Ectodermal cell (in vitro differentiated cells): ENCODE measurements around the gene INTS6L.
"Not testable (repeated sequence)": the region's sequence is repeated elsewhere in the genome, so short reads cannot be mapped to it uniquely, and the experiment has no call there.

ENCODE experiments used
- H3K27ac ChIP-seq: 2 replicates; pipeline ENCODE4 v1.7.0; 2013; ENCODE audit warnings: mild to moderate bottlenecking, low read depth, low read length; ENCODE audit not compliant: insufficient read depth, poor library complexity, severe bottlenecking
- H3K27me3 ChIP-seq: 2 replicates; pipeline ENCODE4 v1.7.0; 2013; ENCODE audit warnings: mild to moderate bottlenecking, low read length; ENCODE audit not compliant: insufficient read depth, control insufficient read depth, poor library complexity, severe bottlenecking
- H3K36me3 ChIP-seq: one replicate; pipeline ENCODE4 v1.7.0; 2013; ENCODE audit warnings: low read length; ENCODE audit not compliant: control insufficient read depth, insufficient read depth
- H3K4me1 ChIP-seq: one replicate; pipeline ENCODE4 v1.7.0; 2013; ENCODE audit warnings: low read length; ENCODE audit not compliant: control insufficient read depth, insufficient read depth
- H3K4me3 ChIP-seq: 2 replicates; pipeline ENCODE4 v1.7.0; 2013; ENCODE audit warnings: low read depth, low read length, control low read depth; ENCODE audit not compliant: insufficient read depth
- H3K9me3 ChIP-seq: 2 replicates; pipeline ENCODE4 v1.7.0; 2013; ENCODE audit warnings: mild to moderate bottlenecking, low read length, moderate library complexity; ENCODE audit not compliant: control insufficient read depth
- WGBS, 2 experiments: methylation state at CpG; one replicate each; pipeline ENCODE4 v1.1.7; 2013; ENCODE audit warnings: missing lambda C conversion rate in 2 of 2; 5-methylcytosine and 5-hydroxymethylcytosine counted together

Gene INTS6L

GRCh38 chrX:135544338-135544948 is 24.0 kb downstream of the INTS6L start:
- 82 to 93% methylated on average over 4 to 5 of the region's 5 CpGs for WGBS, 2 experiments
- Histone ChIP-seq H3K27ac (no peak overlapping the region), H3K27me3 (no peaks in the 10 kb centered on the region), H3K4me1 (no peaks in the 10 kb centered on the region), H3K9me3 (no peaks in the 10 kb centered on the region), H3K4me3 (no peak overlapping the region), H3K36me3 (no peaks in the 10 kb centered on the region)

GRCh38 chrX:135547767-135548166 is 27.3 kb downstream of the INTS6L start:
- Histone ChIP-seq H3K4me3 (no peak overlapping the region), H3K36me3 (no peaks in the 10 kb centered on the region), H3K27me3 (no peaks in the 10 kb centered on the region), H3K4me1 (no peaks in the 10 kb centered on the region), H3K9me3 (no peaks in the 10 kb centered on the region), H3K27ac (no peak overlapping the region)
- WGBS, 2 experiments: 73 to 89% methylated on average over 2 to 4 of the region's 4 CpGs

DNA sequence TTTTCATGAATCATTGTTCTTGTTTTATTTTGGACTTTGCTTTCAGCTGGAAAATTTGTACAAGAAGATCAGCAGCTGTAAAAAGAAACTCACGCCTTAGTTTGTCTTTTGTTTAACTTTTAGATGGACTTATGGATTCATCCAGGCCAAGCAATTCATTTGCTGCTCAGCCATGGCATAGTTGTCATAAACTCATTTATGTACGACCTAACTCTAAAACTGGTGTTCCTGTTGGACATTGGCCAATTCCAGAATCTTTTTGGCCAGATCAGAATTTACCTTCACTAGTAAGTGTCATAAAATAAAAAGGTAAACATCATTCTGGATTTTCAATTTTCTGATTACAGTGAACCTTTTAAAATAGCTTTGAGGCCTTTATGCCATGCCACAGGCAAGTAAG is 29.1 kb downstream of the INTS6L start:
- H3K4me3 ChIP-seq: no peak overlapping the region
- H3K4me1 ChIP-seq: no peaks in the 10 kb centered on the region
- WGBS, 2 experiments: 94 to 97% methylated on average over 2 of the region's 2 CpGs
- no peaks in the 10 kb centered on the region for H3K27me3 ChIP-seq
- H3K27ac ChIP-seq: no peak overlapping the region
- H3K9me3 ChIP-seq: no peaks in the 10 kb centered on the region
- no peaks in the 10 kb centered on the region for H3K36me3 ChIP-seq

- H3K4me3 ChIP-seq: no peak overlapping the region
- no peaks in the 10 kb centered on the region for H3K4me1 ChIP-seq
- WGBS, 2 experiments: 100% methylated on average over 2 of the region's 3 CpGs
- H3K36me3 ChIP-seq: no peaks in the 10 kb centered on the region
- no peak overlapping the region for H3K27ac ChIP-seq
- H3K27me3 ChIP-seq: no peaks in the 10 kb centered on the region
- no peaks in the 10 kb centered on the region for H3K9me3 ChIP-seq
Observed at GRCh38 chrX:135556055-135556454, 35.6 kb downstream of the INTS6L start.

DNA sequence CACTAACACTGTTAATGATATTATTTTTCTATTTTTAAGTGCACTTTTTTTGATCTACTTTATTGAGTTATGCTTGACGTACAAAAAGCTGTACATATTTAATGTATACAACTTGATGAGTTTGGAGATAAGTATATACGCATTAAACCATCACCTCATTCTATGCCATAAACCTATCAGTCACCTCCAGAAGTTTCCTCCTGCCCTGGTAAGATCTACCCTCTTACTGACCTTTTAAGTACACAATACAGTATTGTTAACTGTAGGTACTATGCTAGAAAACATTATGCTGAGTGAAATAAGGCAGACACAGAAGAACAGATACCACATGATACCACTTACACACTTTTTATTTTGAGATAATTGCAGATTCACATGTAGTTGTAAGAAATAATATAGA is 36.9 kb downstream of the INTS6L start:
- WGBS, 2 experiments: no CpG with 5 or more reads among the region's 2 CpGs
- Histone ChIP-seq H3K9me3 (no peaks in the 10 kb centered on the region), H3K27ac (no peak overlapping the region), H3K4me3 (no peak overlapping the region), H3K36me3 (no peaks in the 10 kb centered on the region), H3K4me1 (no peaks in the 10 kb centered on the region), H3K27me3 (no peaks in the 10 kb centered on the region)

DNA sequence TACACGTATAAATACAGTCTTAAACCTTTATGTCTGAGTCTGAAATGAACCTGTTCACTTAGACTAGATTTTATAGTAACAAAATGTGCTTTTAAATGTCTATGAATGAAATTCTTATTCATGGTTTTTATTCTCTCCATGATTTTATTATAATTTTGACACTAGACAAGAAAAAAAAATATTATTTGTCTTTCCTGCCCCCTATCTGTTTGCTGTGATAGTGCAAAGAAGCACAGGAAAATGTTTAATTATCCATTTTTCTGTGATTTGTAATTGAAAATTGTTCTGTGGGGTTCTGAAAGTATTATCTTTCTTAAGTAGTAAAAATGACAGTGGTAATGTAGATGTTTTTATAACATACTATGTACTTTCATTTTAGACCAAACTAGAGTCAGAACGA is 52.0 kb downstream of the INTS6L start:
- WGBS, 2 experiments: 88% methylated on average over 1 of the region's 2 CpGs; no CpG with 5 or more reads in 1 of the 2 experiments
- no peak overlapping the region for H3K27ac ChIP-seq

DNA sequence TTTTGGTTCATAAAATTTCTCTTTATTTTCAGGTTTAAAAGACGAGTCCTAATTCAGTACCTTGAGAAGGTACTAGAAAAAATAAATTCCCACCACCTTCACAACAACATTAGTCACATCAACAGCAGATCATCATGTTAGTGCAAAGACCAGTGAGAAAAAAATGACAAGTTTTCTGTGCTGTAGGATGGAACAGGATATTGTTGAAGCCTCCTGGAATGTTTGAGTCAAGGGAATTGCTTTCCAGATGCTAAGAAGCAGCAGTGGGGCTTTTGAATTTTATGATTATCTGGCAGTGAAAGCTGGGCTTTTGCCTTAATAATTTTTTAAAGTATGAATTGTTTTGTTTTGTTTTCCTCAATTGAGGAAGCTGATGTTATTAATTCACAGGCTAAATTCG is 61.0 kb downstream of the INTS6L start:
- H3K4me1 ChIP-seq: no peaks in the 10 kb centered on the region
- WGBS, 2 experiments: 87 to 100% methylated on average over 1 to 2 of the region's 2 CpGs
- no peak overlapping the region for H3K4me3 ChIP-seq
- no peaks in the 10 kb centered on the region for H3K27me3 ChIP-seq
- no peaks in the 10 kb centered on the region for H3K9me3 ChIP-seq
- H3K27ac ChIP-seq: no peak overlapping the region
- no peaks in the 10 kb centered on the region for H3K36me3 ChIP-seq

More for the DNA sequence above, 52.0 kb downstream of the INTS6L start:
- Histone ChIP-seq H3K27me3 (no peaks in the 10 kb centered on the region), H3K9me3 (no peaks in the 10 kb centered on the region), H3K36me3 (no peaks in the 10 kb centered on the region), H3K4me1 (no peaks in the 10 kb centered on the region), H3K4me3 (no peak overlapping the region)

GRCh38 chrX:135585153-135585552 is 64.7 kb downstream of the INTS6L start:
- 81 to 82% methylated on average over 5 to 6 of the region's 6 CpGs for WGBS, 2 experiments
- no peaks in the 10 kb centered on the region for H3K4me1 ChIP-seq

DNA sequence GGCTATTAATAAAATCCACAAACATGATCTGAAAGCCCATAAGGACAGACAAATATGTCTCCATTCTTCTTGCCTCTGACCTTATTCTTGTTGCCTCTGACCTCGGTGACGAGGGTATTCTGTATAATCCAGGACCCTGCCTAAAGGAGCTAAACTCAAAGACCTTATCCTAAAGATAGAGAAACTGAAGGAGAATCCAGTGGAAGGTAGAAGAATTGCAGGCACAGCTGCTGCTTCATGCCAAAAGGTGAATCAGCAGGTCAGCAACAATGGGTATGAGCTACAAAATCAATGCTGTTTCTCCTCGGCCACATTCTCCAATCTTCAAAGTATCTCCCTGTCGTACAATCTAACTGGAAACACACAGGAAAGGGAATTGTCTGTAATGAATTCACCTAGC is 71.4 kb downstream of the INTS6L start:
- H3K4me3 ChIP-seq: no peak overlapping the region
- WGBS, 2 experiments: 79 to 94% methylated on average over 4 of the region's 4 CpGs
- H3K27me3 ChIP-seq: no peaks in the 10 kb centered on the region
- no peaks in the 10 kb centered on the region for H3K4me1 ChIP-seq
- no peak overlapping the region for H3K27ac ChIP-seq
- H3K9me3 ChIP-seq: no peaks in the 10 kb centered on the region
- H3K36me3 ChIP-seq: no peaks in the 10 kb centered on the region

More at GRCh38 chrX:135585153-135585552, 64.7 kb downstream of the INTS6L start:
- no peak overlapping the region for H3K4me3 ChIP-seq
- no peak overlapping the region for H3K27ac ChIP-seq
- H3K27me3 ChIP-seq: no peaks in the 10 kb centered on the region
- no peaks in the 10 kb centered on the region for H3K9me3 ChIP-seq
- H3K36me3 ChIP-seq: no peaks in the 10 kb centered on the region

DNA sequence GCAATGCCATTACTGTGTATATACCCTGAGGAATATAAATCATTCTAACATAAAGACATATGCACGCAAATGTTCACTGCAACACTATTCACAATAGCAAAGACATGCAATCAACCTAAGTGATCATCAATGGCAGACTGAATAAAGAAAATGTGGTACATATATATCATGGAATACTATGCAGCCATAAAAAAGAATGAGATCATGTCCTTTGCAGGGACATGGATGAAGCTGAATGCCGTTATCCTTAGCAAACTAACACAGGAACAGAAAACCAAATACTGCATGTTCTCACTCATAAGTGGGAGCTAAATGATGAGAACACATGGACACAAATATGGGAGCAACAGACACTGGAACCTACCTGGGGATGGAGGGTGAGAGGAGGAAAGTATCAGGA is 73.6 kb downstream of the INTS6L start:
- H3K9me3 ChIP-seq, H3K27me3 ChIP-seq, H3K27ac ChIP-seq, H3K36me3 ChIP-seq, H3K4me3 ChIP-seq, H3K4me1 ChIP-seq: not testable (repeated sequence)
- 83 to 100% methylated on average over 1 of the region's 2 CpGs for WGBS, 2 experiments

DNA sequence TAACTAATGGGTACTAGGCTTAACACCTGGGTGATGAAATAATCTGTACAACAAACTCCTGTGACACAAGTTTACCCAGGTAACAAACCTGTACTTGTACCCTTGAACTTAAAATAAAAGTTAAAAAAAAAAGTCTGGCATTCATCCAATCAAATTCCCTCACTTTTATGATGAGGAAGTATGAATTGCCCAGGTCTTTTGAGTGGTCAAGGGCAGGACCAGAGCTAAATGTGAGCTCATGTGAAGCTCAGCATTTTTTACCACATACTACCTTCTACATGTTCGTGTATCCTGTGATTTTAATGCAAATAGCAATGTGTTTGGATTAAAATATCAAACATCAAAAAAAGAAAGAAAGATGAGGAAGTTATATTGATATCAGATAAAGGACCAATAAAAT is 74.0 kb downstream of the INTS6L start:
- not testable (repeated sequence) for H3K4me1 ChIP-seq, H3K27ac ChIP-seq, H3K9me3 ChIP-seq, H3K4me3 ChIP-seq, H3K27me3 ChIP-seq, H3K36me3 ChIP-seq
- no CpG with 5 or more reads among the region's 1 CpG for WGBS, 2 experiments
